ENCODE data around the gene BCOR.

- TF ChIP-seq POLR2A (IDR thresholded peaks at IDR 0.05; ENCODE audit: low read length), result no peak
- no peak for TF ChIP-seq GATA1 (IDR thresholded peaks at IDR 0.05; ENCODE audit: low read depth, low read length)
Measured at GRCh38 chrX:40039887-40040286, 57.9 kb downstream of the BCOR start.

Data from erythroblast (primary cell).